ENCODE measurements around the gene COMP.

DNA sequence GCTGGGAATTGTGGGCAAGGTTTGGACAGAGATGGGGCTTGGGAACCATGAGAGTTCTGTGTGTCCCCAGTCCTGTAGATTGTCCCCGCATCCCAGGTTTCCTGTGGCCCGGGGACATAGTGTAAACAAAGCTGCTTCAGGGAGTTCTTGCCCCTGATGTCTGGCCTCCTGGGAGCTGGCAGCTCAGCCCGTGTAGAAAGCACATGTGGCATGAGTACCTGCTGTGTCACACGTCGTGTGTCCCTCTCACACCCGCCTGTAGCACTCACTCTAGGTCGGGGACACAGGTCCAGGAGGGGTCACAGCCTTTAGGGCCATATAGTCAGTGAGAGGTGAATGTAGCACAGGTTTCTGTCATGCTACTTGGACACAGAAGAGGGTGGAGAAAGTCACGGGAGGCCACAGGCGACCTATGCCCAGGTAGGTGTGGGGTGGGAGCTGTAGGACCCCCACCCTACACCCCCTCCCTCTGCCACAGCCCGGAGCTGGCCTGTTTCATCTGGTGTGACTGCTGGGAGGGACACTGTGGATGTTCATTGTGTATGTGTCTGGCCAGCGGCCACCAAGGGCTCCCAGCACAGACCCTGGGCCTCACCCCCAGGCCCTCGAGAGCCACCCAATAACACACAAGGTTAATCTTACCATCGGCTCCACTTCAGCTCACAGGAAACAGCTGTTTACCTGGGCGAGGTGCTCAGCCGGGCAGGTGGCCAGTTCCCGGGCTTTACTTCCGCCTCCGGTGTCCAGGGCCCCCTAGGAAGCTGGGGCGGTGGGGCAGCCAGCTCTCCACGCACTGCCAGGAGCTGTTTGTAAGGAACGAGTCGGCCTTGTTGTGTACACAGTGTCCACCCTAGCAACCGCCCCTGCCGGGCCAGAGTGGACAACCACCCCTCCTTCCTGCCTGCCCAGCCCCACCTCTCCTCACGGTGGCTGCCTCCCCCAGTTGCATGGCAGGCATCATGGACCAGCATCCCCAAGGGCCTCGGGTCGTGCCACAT, 49.7 kb downstream of the COMP start:
- TF ChIP-seq, protein P1, sequence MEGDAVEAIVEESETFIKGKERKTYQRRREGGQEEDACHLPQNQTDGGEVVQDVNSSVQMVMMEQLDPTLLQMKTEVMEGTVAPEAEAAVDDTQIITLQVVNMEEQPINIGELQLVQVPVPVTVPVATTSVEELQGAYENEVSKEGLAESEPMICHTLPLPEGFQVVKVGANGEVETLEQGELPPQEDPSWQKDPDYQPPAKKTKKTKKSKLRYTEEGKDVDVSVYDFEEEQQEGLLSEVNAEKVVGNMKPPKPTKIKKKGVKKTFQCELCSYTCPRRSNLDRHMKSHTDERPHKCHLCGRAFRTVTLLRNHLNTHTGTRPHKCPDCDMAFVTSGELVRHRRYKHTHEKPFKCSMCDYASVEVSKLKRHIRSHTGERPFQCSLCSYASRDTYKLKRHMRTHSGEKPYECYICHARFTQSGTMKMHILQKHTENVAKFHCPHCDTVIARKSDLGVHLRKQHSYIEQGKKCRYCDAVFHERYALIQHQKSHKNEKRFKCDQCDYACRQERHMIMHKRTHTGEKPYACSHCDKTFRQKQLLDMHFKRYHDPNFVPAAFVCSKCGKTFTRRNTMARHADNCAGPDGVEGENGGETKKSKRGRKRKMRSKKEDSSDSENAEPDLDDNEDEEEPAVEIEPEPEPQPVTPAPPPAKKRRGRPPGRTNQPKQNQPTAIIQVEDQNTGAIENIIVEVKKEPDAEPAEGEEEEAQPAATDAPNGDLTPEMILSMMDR (IDR thresholded peaks at IDR 0.05) = no peak
- no peak for TF ChIP-seq ZFX (IDR thresholded peaks at IDR 0.05; ENCODE audit: borderline replicate concordance)

Measured in 22Rv1 (cell line).